Activated T-cell treated with anti-CD3 and anti-CD28 coated beads, Interleukin-2, amount 50 U/mL, for 24 hours (primary cell): ENCODE measurements around the gene KDELR3.

Experiments
- DNase-seq: peaks from one replicate; pipeline ENCODE4 v3.0.0-alpha.2; 2020
- H3K27ac Mint-ChIP-seq: 2 replicates; pipeline ENCODE4 v1.8.0; 2020; ENCODE audit warnings: mild to moderate bottlenecking, mixed read lengths
- H3K27me3 Mint-ChIP-seq: 2 replicates; pipeline ENCODE4 v1.8.0; 2020; ENCODE audit warnings: mixed read lengths
- H3K36me3 Mint-ChIP-seq: 2 replicates; pipeline ENCODE4 v1.8.0; 2020; ENCODE audit warnings: low read depth, mixed read lengths
- H3K4me1 Mint-ChIP-seq: 2 replicates; pipeline ENCODE4 v1.8.0; 2020; ENCODE audit warnings: low read depth, mixed read lengths
- H3K4me3 Mint-ChIP-seq: 2 replicates; pipeline ENCODE4 v1.8.0; 2020; ENCODE audit warnings: mild to moderate bottlenecking, moderate library complexity, mixed read lengths
- H3K9me3 Mint-ChIP-seq: 2 replicates; pipeline ENCODE4 v1.8.0; 2020; ENCODE audit warnings: mixed read lengths

The KDELR3 gene

DNA sequence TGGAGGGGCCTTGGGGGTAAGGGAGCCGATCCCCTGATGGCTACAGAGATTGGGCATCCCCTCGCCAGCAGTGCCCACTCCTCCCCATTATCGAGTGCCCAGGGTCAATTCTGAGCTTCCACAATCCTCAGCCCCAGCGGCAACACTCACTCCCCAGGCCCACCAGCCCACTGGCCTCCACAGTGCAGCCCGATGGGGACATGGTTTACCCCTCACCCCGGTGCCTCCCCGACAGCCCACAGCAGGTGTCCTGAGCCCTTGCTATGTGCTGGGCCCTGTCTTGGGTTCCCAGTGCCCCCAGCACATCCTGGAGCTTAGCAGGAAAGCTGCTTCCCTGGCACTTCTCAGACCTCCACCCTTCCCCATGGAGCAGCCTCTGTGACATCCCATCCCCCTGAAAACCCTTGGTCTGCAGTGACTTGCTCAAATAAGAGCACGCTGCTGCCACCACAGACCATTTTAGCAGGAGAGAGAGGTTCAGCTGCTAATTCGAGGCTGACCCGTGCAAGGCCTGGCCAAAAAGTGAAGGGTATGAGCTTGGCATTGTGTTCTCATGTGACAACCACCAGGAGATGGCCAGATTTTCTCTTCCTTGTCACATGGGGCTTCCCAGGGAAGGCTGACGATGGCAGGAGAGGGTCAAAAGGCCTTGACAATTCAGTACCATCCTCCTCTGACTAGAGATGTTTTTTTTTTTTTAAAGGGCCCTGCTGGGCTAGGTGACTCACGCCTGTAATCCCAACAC is 36.5 kb upstream of the KDELR3 start:
- Mint-ChIP-seq H3K36me3 (no peaks in the 10 kb centered on the region), H3K27me3 (no peaks in the 10 kb centered on the region), H3K4me1 (no peaks in the 10 kb centered on the region), H3K4me3 (no peak overlapping the region), H3K9me3 (no peaks in the 10 kb centered on the region), H3K27ac (no peak overlapping the region)
- DNase-seq: no peak

- Mint-ChIP-seq H3K36me3 (no peaks in the 10 kb centered on the region), H3K4me1 (no peaks in the 10 kb centered on the region), H3K9me3 (no peaks in the 10 kb centered on the region), H3K4me3 (no peak overlapping the region), H3K27ac (no peak overlapping the region), H3K27me3 (no peaks in the 10 kb centered on the region)
- no peak for DNase-seq
Observed at GRCh38 chr22:38432264-38432663, 35.6 kb upstream of the KDELR3 start.

GRCh38 chr22:38433871-38434270 is 34.0 kb upstream of the KDELR3 start:
- H3K36me3 Mint-ChIP-seq: no peaks in the 10 kb centered on the region
- H3K4me3 Mint-ChIP-seq: no peak overlapping the region
- H3K27me3 Mint-ChIP-seq: no peaks in the 10 kb centered on the region
- H3K27ac Mint-ChIP-seq: no peak overlapping the region
- no peaks in the 10 kb centered on the region for H3K9me3 Mint-ChIP-seq
- DNase-seq: no peak
- no peaks in the 10 kb centered on the region for H3K4me1 Mint-ChIP-seq

GRCh38 chr22:38435010-38435409 is 32.9 kb upstream of the KDELR3 start:
- Mint-ChIP-seq H3K36me3 (no peaks in the 10 kb centered on the region), H3K27me3 (no peaks in the 10 kb centered on the region), H3K4me1 (no peaks in the 10 kb centered on the region), H3K4me3 (no peak overlapping the region), H3K9me3 (no peaks in the 10 kb centered on the region), H3K27ac (no peak overlapping the region)
- no peak for DNase-seq

DNA sequence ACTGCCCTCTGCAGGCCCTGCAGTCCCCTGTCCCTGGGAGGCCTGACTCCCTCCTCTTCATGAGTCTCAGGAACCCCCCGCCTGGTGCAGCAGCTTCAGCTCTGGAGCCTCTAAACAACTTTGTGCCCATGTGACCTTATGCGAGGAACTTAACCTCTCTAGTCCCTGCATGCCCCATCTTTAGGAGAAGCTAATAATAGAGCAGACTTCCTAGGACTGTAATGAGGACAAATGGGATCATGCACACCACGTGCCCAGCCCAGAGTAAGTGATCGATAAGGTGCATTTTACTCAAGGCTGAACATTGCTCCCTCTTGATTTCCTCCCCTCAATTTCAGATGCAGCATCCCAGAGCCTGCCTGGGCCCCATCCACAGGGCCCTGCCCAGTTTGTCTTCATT is 31.9 kb upstream of the KDELR3 start:
- Mint-ChIP-seq H3K4me3 (no peak overlapping the region), H3K9me3 (no peaks in the 10 kb centered on the region), H3K27me3 (no peaks in the 10 kb centered on the region), H3K27ac (no peak overlapping the region), H3K36me3 (no peaks in the 10 kb centered on the region), H3K4me1 (no peaks in the 10 kb centered on the region)
- no peak for DNase-seq

DNA sequence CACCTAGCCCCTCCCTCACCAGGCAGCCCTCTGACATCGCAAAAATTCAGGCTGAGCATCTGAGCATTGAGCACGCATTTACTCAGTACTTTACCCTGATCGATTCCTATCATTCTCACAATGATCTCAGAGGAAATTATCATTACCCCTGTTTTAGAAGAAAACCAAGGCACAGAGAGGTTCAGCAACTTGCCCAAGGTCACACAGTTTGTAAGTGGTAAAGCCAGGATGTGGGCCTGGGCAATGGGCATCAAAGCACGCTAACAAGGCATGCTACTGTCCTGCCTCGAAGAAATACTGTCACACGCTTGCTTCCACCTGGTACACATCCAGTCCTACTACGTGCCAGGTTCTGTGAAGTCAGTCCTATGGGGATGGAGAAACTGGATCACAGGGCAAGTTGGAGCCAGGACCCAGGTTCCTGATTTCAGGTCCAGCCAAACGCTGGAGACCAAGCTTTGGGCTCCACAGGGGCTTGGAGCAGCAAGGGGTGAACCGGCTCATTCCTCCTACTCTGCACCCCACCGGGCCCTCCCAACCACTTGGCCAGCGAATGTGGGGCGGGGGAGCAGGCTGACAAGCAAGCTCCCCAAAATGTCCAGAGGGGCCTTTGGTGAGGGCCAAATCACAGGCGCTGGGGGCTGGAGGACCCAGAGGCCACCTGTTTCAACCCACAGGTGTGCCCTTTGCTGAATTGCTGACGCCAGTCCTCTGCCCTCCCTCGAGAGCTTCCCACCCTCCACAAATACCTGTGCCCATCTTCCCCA is 31.1 kb upstream of the KDELR3 start:
- no peak for DNase-seq
- Mint-ChIP-seq H3K4me1 (no peaks in the 10 kb centered on the region), H3K36me3 (no peaks in the 10 kb centered on the region), H3K27ac (no peak overlapping the region), H3K9me3 (no peaks in the 10 kb centered on the region), H3K27me3 (no peaks in the 10 kb centered on the region), H3K4me3 (no peak overlapping the region)

- DNase-seq: no peak
- H3K4me3 Mint-ChIP-seq: no peak overlapping the region
- no peaks in the 10 kb centered on the region for H3K4me1 Mint-ChIP-seq
- H3K9me3 Mint-ChIP-seq: no peaks in the 10 kb centered on the region
- no peaks in the 10 kb centered on the region for H3K27me3 Mint-ChIP-seq
- H3K27ac Mint-ChIP-seq: no peak overlapping the region
- no peaks in the 10 kb centered on the region for H3K36me3 Mint-ChIP-seq
Observed at GRCh38 chr22:38437416-38437815, 30.5 kb upstream of the KDELR3 start.

DNA sequence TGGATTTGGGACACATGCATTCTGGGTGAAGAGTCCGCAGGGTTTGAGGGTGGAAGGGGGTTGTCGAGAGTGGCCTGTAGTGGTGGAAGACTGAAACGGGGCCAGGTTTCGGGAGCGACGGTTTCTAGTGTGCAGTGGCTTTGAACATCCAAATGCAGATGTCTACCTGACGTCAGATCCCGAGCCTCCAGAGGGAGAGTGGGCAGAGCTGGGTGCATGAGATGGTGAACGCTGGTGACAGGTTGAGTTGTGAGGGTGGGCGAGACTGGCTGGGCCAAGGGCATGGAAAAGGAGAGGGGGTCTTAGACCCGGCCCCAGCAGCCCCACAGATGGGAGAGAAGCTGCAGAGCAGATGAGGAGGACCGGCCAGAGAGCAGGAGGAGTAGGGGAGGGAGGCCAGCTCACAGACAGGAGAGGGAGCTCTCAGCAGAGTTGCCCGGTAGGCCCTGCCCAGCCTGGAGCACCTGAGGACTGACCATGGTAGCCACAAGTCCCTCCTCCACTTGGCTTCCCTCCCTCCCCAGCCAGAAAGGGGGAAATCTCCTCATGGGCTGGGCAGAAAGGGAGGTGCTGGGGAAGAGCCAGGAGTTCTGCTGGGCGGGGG is 27.0 kb upstream of the KDELR3 start:
- Mint-ChIP-seq H3K4me3 (no peak overlapping the region), H3K27ac (no peak overlapping the region), H3K27me3 (peaks cover 5% of the 10 kb centered on the region), H3K9me3 (no peaks in the 10 kb centered on the region), H3K4me1 (no peaks in the 10 kb centered on the region), H3K36me3 (no peaks in the 10 kb centered on the region)
- no peak for DNase-seq

DNA sequence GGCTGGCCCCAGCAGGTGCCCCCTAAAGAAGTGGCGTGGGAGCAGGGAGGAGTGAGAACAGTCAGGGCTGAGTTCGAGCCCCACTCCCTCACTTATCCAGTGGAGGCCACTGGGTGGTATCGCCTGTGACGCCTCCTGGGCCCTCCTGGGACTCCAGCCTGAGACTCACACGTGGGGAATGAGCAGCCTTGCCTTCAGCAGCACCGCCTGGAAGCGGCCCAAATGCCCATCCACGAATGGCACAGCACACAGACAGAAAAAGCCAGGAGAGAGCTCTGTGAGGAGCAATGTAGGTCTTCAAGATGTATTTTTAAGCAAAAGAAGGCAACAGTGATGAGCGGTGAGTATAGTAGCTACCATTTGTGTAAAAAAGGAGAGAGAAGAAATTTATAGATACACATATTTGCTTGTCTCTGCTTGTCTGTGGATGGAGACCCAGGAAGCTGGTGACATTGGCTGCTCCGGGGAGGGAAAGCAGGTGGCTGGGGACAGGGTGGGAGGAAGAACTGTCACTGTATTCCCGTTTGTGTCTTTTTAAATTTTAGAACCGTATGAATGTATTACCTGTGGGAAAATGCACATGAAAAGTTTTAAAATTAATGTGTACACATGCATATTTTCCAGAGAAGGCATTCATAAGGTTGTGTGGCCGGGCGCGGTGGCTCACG is 26.1 kb upstream of the KDELR3 start:
- H3K36me3 Mint-ChIP-seq: no peaks in the 10 kb centered on the region
- DNase-seq: no peak
- no peaks in the 10 kb centered on the region for H3K4me1 Mint-ChIP-seq
- no peak overlapping the region for H3K4me3 Mint-ChIP-seq
- peaks cover 5% of the 10 kb centered on the region for H3K27me3 Mint-ChIP-seq
- H3K27ac Mint-ChIP-seq: no peak overlapping the region
- H3K9me3 Mint-ChIP-seq: no peaks in the 10 kb centered on the region

DNA sequence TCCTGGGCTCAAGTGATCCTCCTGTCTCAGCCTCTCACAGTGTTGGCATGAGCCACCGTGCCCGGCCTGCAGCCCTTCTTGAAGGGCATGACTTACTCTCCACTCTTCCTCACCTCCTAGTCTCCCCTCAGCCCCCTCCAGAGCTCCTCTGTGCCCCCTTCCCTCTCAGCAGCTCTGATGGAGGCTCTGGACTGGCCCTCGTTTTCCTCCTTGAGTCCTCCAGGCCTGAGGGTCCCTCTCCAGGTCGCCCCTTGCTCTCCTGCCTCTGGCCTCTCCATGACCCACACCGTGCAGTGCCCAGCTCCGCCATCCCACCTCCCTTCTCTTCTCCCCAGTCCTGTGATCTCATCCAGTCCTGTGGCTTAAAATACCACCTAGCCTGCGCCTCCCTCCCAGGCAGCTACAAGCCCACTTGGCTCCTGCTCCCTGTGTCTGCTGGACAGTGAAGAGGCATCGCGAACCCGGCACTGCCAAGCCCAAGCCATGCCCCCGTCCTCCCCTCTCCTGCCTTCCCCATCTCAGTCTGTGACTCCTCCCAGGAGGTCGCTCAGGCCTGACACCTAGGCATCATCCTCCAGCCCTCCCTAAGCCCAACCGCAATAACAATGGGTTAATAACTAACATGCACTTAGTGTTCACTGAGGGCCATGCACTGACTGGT is 24.8 kb upstream of the KDELR3 start:
- Mint-ChIP-seq H3K36me3 (no peaks in the 10 kb centered on the region), H3K27ac (no peak overlapping the region), H3K4me1 (no peaks in the 10 kb centered on the region), H3K4me3 (no peak overlapping the region), H3K9me3 (no peaks in the 10 kb centered on the region), H3K27me3 (peaks cover 5% of the 10 kb centered on the region)
- DNase-seq: no peak

DNA sequence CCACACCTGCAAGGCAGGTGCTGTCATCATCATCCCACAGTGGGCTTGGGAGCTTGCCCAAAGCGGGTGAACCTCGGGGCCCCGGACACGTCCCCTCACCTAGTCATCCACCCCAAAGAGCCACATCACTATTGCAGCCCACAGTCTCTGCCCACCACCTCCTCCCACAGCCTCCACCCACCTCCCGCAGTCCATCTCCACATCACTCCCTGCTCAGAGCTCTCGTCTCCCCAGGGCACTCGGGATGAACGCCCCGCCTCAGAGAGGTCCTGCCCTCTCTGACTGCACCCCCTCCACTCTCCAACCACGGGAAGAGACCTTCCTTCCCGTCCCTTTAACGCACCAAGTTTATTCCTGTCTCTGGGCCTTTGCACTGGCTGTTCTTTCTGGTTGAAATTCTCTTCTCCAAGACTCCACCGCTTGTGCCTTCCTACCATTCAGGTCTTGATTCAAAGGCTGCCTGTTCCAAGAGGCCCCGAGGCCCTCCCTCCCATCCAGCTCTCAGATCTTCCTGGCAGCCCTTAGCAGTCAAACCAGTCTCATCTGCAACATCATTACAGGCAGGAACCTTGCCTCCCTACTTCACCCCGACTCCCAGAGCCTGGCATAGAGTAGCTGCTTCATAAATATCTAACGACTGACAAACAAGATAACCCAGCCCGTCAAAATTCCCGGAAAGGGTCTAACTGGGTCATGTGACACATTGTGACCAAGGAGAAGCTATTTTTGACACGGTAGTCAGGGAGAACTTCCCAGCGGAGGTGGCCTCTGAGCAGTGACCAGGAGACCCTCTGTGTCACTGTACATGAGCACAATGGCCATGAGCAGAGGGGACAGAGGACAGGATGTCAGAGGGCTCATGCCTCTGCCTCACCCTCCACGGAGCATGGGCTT is 24.0 kb upstream of the KDELR3 start:
- no peak for DNase-seq
- H3K9me3 Mint-ChIP-seq: no peaks in the 10 kb centered on the region
- H3K27ac Mint-ChIP-seq: no peak overlapping the region
- H3K36me3 Mint-ChIP-seq: no peaks in the 10 kb centered on the region
- H3K4me1 Mint-ChIP-seq: no peaks in the 10 kb centered on the region
- peaks cover 6% of the 10 kb centered on the region for H3K27me3 Mint-ChIP-seq
- no peak overlapping the region for H3K4me3 Mint-ChIP-seq

GRCh38 chr22:38444783-38445182 is 23.1 kb upstream of the KDELR3 start:
- no peak overlapping the region for H3K27ac Mint-ChIP-seq
- DNase-seq: no peak
- no peaks in the 10 kb centered on the region for H3K36me3 Mint-ChIP-seq
- no peaks in the 10 kb centered on the region for H3K4me1 Mint-ChIP-seq
- peaks cover 10% of the 10 kb centered on the region for H3K27me3 Mint-ChIP-seq
- no peaks in the 10 kb centered on the region for H3K9me3 Mint-ChIP-seq
- H3K4me3 Mint-ChIP-seq: no peak overlapping the region

GRCh38 chr22:38446018-38446601 is 21.8 kb upstream of the KDELR3 start:
- Mint-ChIP-seq H3K4me3 (no peak overlapping the region), H3K27me3 (peaks cover 23% of the 10 kb centered on the region), H3K9me3 (no peaks in the 10 kb centered on the region), H3K27ac (no peak overlapping the region), H3K4me1 (no peaks in the 10 kb centered on the region), H3K36me3 (no peaks in the 10 kb centered on the region)
- DNase-seq: no peak
